NCI-H345 (cell line): ENCODE data around the gene ALDH1A3.

Experiments
- DNase-seq: peaks from one replicate; lab custom pipeline; 2025; lab: John Stamatoyannopoulos, UW

Gene ALDH1A3

GRCh38 chr15:100859970-100860828 is 19.4 kb upstream of the ALDH1A3 start:
- DNase-seq = no peak

- DNase-seq = no peak
These were observed 18.7 kb upstream of the ALDH1A3 start for GRCh38 chr15:100860829-100861510.

GRCh38 chr15:100861511-100861991 is 18.1 kb upstream of the ALDH1A3 start:
- DNase-seq = no peak

GRCh38 chr15:100862162-100862561 is 17.5 kb upstream of the ALDH1A3 start:
- DNase-seq = no peak

GRCh38 chr15:100863075-100863795 is 16.4 kb upstream of the ALDH1A3 start:
- no peak for DNase-seq

- DNase-seq = no peak
These were observed 15.8 kb upstream of the ALDH1A3 start for GRCh38 chr15:100863796-100864267.

- DNase-seq = no peak
These were observed 13.0 kb upstream of the ALDH1A3 start for GRCh38 chr15:100866386-100867330.

- no peak for DNase-seq
These were observed 12.2 kb upstream of the ALDH1A3 start for GRCh38 chr15:100867433-100867832.

- no peak for DNase-seq
These were observed 10.3 kb upstream of the ALDH1A3 start for GRCh38 chr15:100869151-100869999.

GRCh38 chr15:100873029-100873677 is 6.5 kb upstream of the ALDH1A3 start:
- DNase-seq = peak; percentile 53

GRCh38 chr15:100875495-100875894 is 4.1 kb upstream of the ALDH1A3 start:
- no peak for DNase-seq

GRCh38 chr15:100875976-100876375 is 3.7 kb upstream of the ALDH1A3 start:
- no peak for DNase-seq

GRCh38 chr15:100877551-100877950 is 2.1 kb upstream of the ALDH1A3 start:
- DNase-seq = peak; percentile 2

- no peak for DNase-seq
These were observed 1.5 kb upstream of the ALDH1A3 start for GRCh38 chr15:100878130-100878529.

GRCh38 chr15:100878648-100879047 is 983 bp upstream of the ALDH1A3 start:
- DNase-seq = no peak

- DNase-seq = no peak
These were observed 569 bp upstream of the ALDH1A3 start for GRCh38 chr15:100879061-100879463.

- no peak for DNase-seq
These were observed 687 bp downstream of the ALDH1A3 start for GRCh38 chr15:100880139-100880896.

GRCh38 chr15:100880897-100881242 is 1.2 kb downstream of the ALDH1A3 start:
- no peak for DNase-seq
